H1 (cell line): ENCODE results near the gene CD63.

ENCODE experiments used
- BCL11A ChIP-seq, 2 experiments: IDR thresholded peaks; one replicate each; pipeline ENCODE4 v1.6.1; 2011; ENCODE audit warnings: low read depth in 2 of 2, low read length in 2 of 2, mild to moderate bottlenecking in 2 of 2
- TF ChIP-seq, protein P1 (sequence below), 3 experiments: IDR thresholded peaks; 1 replicate in 2 of 3; 2 replicates in 1 of 3; pipeline versions ENCODE4 v1.5.1 to v1.6.1; 2011; ENCODE audit warnings: low read length in 3 of 3, mild to moderate bottlenecking in 3 of 3, inconsistent platforms in 2 of 3, low read depth in 1 of 3, moderate library complexity in 1 of 3; ENCODE audit not compliant: insufficient read depth in 1 of 3; ENCODE audit errors: control extremely low read depth in 1 of 3

DNA sequence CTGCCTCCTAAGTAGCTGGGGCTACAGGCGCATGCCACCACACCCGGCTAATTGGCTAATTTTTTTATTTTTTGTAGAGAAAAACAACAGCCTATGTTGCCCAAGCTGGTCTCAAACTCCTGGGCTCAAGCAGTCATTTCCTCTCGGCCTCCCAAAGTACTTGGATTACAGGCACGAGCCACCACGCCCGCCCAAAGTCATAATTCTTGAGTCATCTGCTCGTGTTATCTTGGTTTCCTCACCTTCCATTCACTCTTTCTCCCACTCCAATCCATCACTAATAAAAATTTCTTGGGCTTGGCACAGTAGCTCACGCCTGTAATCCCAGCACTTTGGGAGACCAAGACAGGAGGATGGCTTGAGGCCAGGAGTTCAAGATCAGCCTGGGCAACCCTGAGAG is 53.1 kb downstream of the CD63 start:
- TF ChIP-seq, protein P1, sequence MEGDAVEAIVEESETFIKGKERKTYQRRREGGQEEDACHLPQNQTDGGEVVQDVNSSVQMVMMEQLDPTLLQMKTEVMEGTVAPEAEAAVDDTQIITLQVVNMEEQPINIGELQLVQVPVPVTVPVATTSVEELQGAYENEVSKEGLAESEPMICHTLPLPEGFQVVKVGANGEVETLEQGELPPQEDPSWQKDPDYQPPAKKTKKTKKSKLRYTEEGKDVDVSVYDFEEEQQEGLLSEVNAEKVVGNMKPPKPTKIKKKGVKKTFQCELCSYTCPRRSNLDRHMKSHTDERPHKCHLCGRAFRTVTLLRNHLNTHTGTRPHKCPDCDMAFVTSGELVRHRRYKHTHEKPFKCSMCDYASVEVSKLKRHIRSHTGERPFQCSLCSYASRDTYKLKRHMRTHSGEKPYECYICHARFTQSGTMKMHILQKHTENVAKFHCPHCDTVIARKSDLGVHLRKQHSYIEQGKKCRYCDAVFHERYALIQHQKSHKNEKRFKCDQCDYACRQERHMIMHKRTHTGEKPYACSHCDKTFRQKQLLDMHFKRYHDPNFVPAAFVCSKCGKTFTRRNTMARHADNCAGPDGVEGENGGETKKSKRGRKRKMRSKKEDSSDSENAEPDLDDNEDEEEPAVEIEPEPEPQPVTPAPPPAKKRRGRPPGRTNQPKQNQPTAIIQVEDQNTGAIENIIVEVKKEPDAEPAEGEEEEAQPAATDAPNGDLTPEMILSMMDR (IDR thresholded peaks at IDR 0.05; ENCODE audit: control extremely low read depth in 1 of 3, insufficient read depth in 1 of 3, low read depth in 1 of 3, low read length in 3 of 3) = no peak
- TF ChIP-seq BCL11A (IDR thresholded peaks at IDR 0.05; ENCODE audit: low read depth in 2 of 2, low read length in 2 of 2) = no peak
